KG1 (cell line): ENCODE data around the gene ELMOD2.

Experiments
- DNase-seq: peaks from one replicate; lab custom pipeline; 2025; lab: John Stamatoyannopoulos, UW

The ELMOD2 gene

GRCh38 chr4:140581078-140581477 lies 57.1 kb downstream of the ELMOD2 start:
- DNase-seq = no peak

- DNase-seq = no peak
Measured at GRCh38 chr4:140584439-140584838, 60.5 kb downstream of the ELMOD2 start.

DNA sequence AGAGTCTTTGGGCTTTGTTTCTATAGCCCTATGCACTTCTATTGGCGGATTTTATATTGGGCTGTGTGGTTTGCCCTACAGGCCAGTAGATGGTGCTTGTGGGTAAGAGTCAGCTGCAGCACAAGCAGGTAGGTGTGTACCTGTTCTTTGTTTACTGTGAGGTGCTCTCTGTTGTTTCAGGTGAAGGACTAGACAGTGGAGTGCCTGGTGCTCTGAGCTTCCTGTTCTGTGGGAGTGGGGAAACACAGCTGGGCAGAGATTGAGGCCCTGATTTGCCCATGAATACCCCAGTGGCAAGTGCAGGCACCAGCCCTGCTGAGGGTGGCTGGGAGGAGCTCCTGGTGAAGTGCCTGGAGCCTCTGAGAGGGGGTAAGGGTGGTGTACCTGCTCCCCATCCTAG lies 71.1 kb downstream of the ELMOD2 start:
- no peak for DNase-seq

- no peak for DNase-seq
Measured at GRCh38 chr4:140600408-140600807, 76.4 kb downstream of the ELMOD2 start.

DNA sequence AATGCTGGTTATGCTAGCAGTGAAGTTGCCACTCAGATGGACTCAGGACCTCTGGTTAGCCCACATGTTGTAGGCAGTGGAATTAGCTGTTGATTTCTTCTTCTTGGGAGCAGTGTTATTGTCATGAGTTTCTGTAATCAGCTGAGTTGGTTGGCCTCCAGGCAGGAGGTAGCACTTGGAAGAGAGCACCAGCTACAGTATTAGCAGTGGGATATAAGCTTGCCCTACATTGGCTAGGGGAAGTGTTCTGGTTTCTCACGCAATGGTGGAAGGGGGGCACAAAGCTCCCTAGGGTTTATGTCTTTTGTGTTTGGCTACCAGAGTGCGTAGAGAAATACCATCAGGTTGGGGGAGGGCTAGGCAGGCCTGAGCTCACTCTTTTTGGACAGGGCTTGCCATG lies 78.7 kb downstream of the ELMOD2 start:
- DNase-seq = no peak

DNA sequence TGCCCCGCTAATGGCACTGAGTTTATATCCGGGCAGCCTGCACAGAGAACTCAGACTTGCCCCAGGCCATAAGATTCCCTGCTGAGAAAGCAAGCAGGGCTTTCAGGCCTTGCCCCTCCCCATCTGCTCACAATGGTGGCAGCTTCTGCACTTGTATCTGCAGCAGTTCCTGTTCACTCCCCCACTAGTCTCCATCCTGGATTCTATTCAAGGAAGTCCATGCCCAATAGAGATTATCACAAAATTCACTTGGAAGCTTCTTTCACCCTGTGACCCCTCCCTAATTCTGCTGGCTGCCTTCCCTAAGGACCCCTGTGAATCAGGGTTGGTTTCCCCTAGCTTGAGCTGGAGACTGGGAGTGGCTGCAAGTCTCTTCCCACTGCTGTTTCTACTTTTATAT lies 79.3 kb downstream of the ELMOD2 start:
- no peak for DNase-seq
